ENCODE data around the gene RIN1. TPM values are rescaled to one million over a fixed set of nuclear protein-coding genes. Genes with fewer than 3 reads are reported as not detected.

The RIN1 gene
- total and polyA plus RNA-seq, 2 of the 13 experiments (the other 11 are each of a cell fraction or from before 2014, with no cell fraction given) = 2.4 to 4.1 TPM

DNA sequence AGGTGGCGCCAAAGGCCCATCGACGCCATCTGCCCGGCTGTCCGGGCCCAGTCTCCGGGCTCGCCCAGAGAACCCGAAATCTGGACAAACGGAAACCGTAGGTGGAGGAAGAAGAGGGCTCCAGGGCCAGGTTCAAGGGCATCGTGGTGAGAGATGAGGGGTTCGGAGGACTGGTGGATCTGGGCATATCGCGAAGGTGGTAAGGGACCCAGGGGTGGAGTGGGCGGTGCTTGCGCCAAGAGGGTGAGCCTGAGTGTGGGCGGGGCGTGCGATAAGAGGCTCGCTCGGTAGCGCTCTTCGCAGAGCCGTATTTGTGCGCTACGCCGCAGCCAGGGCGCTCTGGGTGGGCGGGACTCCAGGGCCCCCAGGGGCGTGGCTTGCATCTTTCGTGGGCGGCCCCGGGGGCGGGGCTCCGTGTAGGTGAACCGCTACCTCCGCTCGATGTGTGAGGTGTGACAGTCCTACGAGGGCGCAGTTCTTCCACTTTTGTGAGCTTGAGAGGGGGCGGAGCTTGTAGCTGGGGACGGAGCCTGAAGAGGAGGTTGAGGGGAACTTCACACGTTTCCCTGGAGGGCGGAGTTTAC, 24.2 kb downstream of the RIN1 start (continued):
- no peak for TF ChIP-seq ZBTB34 (CRISPR knock-in tag; IDR thresholded peaks at IDR 0.05)
- TF ChIP-seq FOXM1 (CRISPR knock-in tag; IDR thresholded peaks at IDR 0.05) = no peak
- TF ChIP-seq, protein P1, sequence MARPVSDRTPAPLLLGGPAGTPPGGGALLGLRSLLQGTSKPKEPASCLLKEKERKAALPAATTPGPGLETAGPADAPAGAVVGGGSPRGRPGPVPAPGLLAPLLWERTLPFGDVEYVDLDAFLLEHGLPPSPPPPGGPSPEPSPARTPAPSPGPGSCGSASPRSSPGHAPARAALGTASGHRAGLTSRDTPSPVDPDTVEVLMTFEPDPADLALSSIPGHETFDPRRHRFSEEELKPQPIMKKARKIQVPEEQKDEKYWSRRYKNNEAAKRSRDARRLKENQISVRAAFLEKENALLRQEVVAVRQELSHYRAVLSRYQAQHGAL (CRISPR knock-in tag; IDR thresholded peaks at IDR 0.05; ENCODE audit: not compliant biosample characterization) = no peak
- peak; percentile 89; the same call in 1 of the 2 replicates for TF ChIP-seq ZNF83 (CRISPR knock-in tag; IDR thresholded peaks at IDR 0.05; ENCODE audit: borderline replicate concordance)
- TF ChIP-seq TARDBP (CRISPR knock-in tag; IDR thresholded peaks at IDR 0.05) = peak; percentile 83
- TF ChIP-seq KLF12 (CRISPR knock-in tag; IDR thresholded peaks at IDR 0.05; ENCODE audit: borderline replicate concordance) = peak; percentile 18; the same call in 1 of the 2 replicates
- 0 out of 2 replicates have a peak, but pooled peaks have one; percentile 23 for TF ChIP-seq ZNF24 (IDR thresholded peaks at IDR 0.05)
- TF ChIP-seq HMGXB3 (CRISPR knock-in tag; IDR thresholded peaks at IDR 0.05; ENCODE audit: borderline replicate concordance) = no peak
- peak; percentile 99 for TF ChIP-seq RAD21 (CRISPR knock-in tag; IDR thresholded peaks at IDR 0.05)
- TF ChIP-seq ZNF180 (CRISPR knock-in tag; IDR thresholded peaks at IDR 0.05; ENCODE audit: borderline replicate concordance, low read depth) = no peak
- TF ChIP-seq MYPOP (CRISPR knock-in tag; IDR thresholded peaks at IDR 0.05) = peak; percentile 100
- TF ChIP-seq TEF (CRISPR knock-in tag; IDR thresholded peaks at IDR 0.05) = no peak
- TF ChIP-seq ZBTB10 (CRISPR knock-in tag; IDR thresholded peaks at IDR 0.05; ENCODE audit: borderline replicate concordance) = peak; percentile 56; the same call in 1 of the 2 replicates
- peak; percentile 98 for TF ChIP-seq ZNF572 (CRISPR knock-in tag; IDR thresholded peaks at IDR 0.05)
- peak; percentile 61; the same call in 1 of the 2 replicates for TF ChIP-seq RXRA (CRISPR knock-in tag; IDR thresholded peaks at IDR 0.05)
- no peak for TF ChIP-seq ZNF264 (CRISPR knock-in tag; IDR thresholded peaks at IDR 0.05)
- peak; percentile 68; the same call in 1 of the 2 replicates for TF ChIP-seq DMAP1 (CRISPR knock-in tag; IDR thresholded peaks at IDR 0.05)

Data from HepG2 (cell line).